ENCODE results near the gene PPP1R15B. TPM values are rescaled to one million over a fixed set of nuclear protein-coding genes. Genes with fewer than 3 reads are reported as not detected.
A peak's percentile ranks its signal among the peaks of the same experiment; 100 is the strongest.

The PPP1R15B gene
- total RNA-seq, 1 donor from 2014 or later: 41.0 TPM

GRCh38 chr1:204437796-204438570 lies 26.4 kb upstream of the PPP1R15B start:
- Mint-ChIP-seq H3K36me3 (ENCODE audit: low read depth) (peaks cover 34% of the 10 kb centered on the region), H3K9me3 (ENCODE audit: low read depth) (no peaks in the 10 kb centered on the region), H3K4me3 (ENCODE audit: unreplicated experiment) (no peak overlapping the region), H3K4me1 (ENCODE audit: low read depth) (peaks cover 9% of the 10 kb centered on the region), H3K27ac (ENCODE audit: unreplicated experiment) (peak overlapping the region; percentile 34), H3K27me3 (ENCODE audit: low read depth) (no peaks in the 10 kb centered on the region)
- DNase-seq (ENCODE audit: low spot score): no peak
- no peak for TF ChIP-seq CTCF (IDR thresholded peaks at IDR 0.05)

- Mint-ChIP-seq H3K27ac (ENCODE audit: unreplicated experiment) (no peak overlapping the region), H3K27me3 (ENCODE audit: low read depth) (no peaks in the 10 kb centered on the region)
- DNase-seq (ENCODE audit: low spot score): no peak
These were observed 24.3 kb upstream of the PPP1R15B start for GRCh38 chr1:204435872-204436271.

GRCh38 chr1:204435381-204435831 lies 23.8 kb upstream of the PPP1R15B start:
- Mint-ChIP-seq H3K27ac (ENCODE audit: unreplicated experiment) (no peak overlapping the region), H3K4me3 (ENCODE audit: unreplicated experiment) (no peak overlapping the region), H3K4me1 (ENCODE audit: low read depth) (peaks cover 22% of the 10 kb centered on the region), H3K36me3 (ENCODE audit: low read depth) (peaks cover 29% of the 10 kb centered on the region), H3K27me3 (ENCODE audit: low read depth) (no peaks in the 10 kb centered on the region), H3K9me3 (ENCODE audit: low read depth) (no peaks in the 10 kb centered on the region)
- no peak for TF ChIP-seq CTCF (IDR thresholded peaks at IDR 0.05)
- DNase-seq (ENCODE audit: low spot score): no peak

More at GRCh38 chr1:204435872-204436271, 24.3 kb upstream of the PPP1R15B start:
- Mint-ChIP-seq H3K9me3 (ENCODE audit: low read depth) (no peaks in the 10 kb centered on the region), H3K4me1 (ENCODE audit: low read depth) (peaks cover 22% of the 10 kb centered on the region), H3K36me3 (ENCODE audit: low read depth) (peaks cover 29% of the 10 kb centered on the region), H3K4me3 (ENCODE audit: unreplicated experiment) (no peak overlapping the region)
- no peak for TF ChIP-seq CTCF (IDR thresholded peaks at IDR 0.05)

- Mint-ChIP-seq H3K36me3 (ENCODE audit: low read depth) (peaks cover 24% of the 10 kb centered on the region), H3K9me3 (ENCODE audit: low read depth) (no peaks in the 10 kb centered on the region), H3K4me1 (ENCODE audit: low read depth) (peaks cover 22% of the 10 kb centered on the region), H3K27me3 (ENCODE audit: low read depth) (no peaks in the 10 kb centered on the region), H3K4me3 (ENCODE audit: unreplicated experiment) (no peak overlapping the region), H3K27ac (ENCODE audit: unreplicated experiment) (no peak overlapping the region)
- no peak for TF ChIP-seq CTCF (IDR thresholded peaks at IDR 0.05)
- DNase-seq (ENCODE audit: low spot score): no peak
These were observed 22.6 kb upstream of the PPP1R15B start for GRCh38 chr1:204434116-204434755.

GRCh38 chr1:204432708-204433107 lies 21.1 kb upstream of the PPP1R15B start:
- TF ChIP-seq CTCF (IDR thresholded peaks at IDR 0.05): no peak
- H3K4me1 Mint-ChIP-seq (ENCODE audit: low read depth): peaks cover 14% of the 10 kb centered on the region
- H3K36me3 Mint-ChIP-seq (ENCODE audit: low read depth): peaks cover 23% of the 10 kb centered on the region
- no peaks in the 10 kb centered on the region for H3K27me3 Mint-ChIP-seq (ENCODE audit: low read depth)
- no peaks in the 10 kb centered on the region for H3K9me3 Mint-ChIP-seq (ENCODE audit: low read depth)
- no peak for DNase-seq (ENCODE audit: low spot score)
- no peak overlapping the region for H3K27ac Mint-ChIP-seq (ENCODE audit: unreplicated experiment)
- H3K4me3 Mint-ChIP-seq (ENCODE audit: unreplicated experiment): no peak overlapping the region
